H1 (cell line): ENCODE measurements around the gene FSCN2. TPM values are rescaled to one million over a fixed set of nuclear protein-coding genes. Genes with fewer than 3 reads are reported as not detected.

Experiments used
- CTCF ChIA-PET: fragments of 300-600 bp; sonication (Branson Sonifier 250); formaldehyde crosslinking; loops from one replicate; lab custom pipeline; 2021; ENCODE audit not compliant: partially characterized antibody; lab: Charles Lee
- POLR2A ChIA-PET: fragments of 300-600 bp; sonication (Branson Sonifier 250); formaldehyde crosslinking; loops from one replicate; lab custom pipeline; 2021; ENCODE audit warnings: inconsistent platforms; ENCODE audit not compliant: partially characterized antibody; lab: Charles Lee
- DNase-seq, 2 experiments: peaks; one replicate each; pipeline versions ENCODE4 v3.0.0 to v3.0.0-alpha.2; 2010 to 2022; ENCODE audit warnings: low spot score in 2 of 2, low read depth in 1 of 2, mixed read lengths in 1 of 2
- FAIRE-seq: peaks from 2 replicates; lab custom pipeline; 2011; peaks lifted over from hg19 to GRCh38; lab: Jason Lieb, UNC
- H2AFZ ChIP-seq: 2 replicates; pipeline ENCODE4 v1.8.1; 2012; ENCODE audit warnings: low read length, inconsistent platforms
- H2AK5ac ChIP-seq: 2 replicates; pipeline ENCODE4 v1.6.1; 2013; ENCODE audit warnings: low read depth, low read length
- H2BK120ac ChIP-seq: replicated peaks from 2 replicates; pipeline ENCODE3; 2013; ENCODE audit warnings: low read depth, low read length, inconsistent platforms
- H2BK12ac ChIP-seq: 2 replicates; pipeline ENCODE4 v1.6.1; 2013; ENCODE audit warnings: low read depth, low read length
- H2BK15ac ChIP-seq: 2 replicates; pipeline ENCODE4 v1.6.1; 2013; ENCODE audit warnings: low read length
- H2BK20ac ChIP-seq: 2 replicates; pipeline ENCODE4 v1.6.1; 2013; ENCODE audit warnings: low read length
- H2BK5ac ChIP-seq: 2 replicates; pipeline ENCODE4 v1.6.1; 2013; ENCODE audit warnings: low read depth, low read length
- H3K14ac ChIP-seq: 2 replicates; pipeline ENCODE4 v1.6.1; 2013; ENCODE audit warnings: inconsistent platforms; ENCODE audit not compliant: insufficient read length
- H3K18ac ChIP-seq: 2 replicates; pipeline ENCODE4 v1.6.1; 2013; ENCODE audit warnings: low read length; ENCODE audit errors: extremely low read depth
- H3K23ac ChIP-seq: 2 replicates; pipeline ENCODE4 v1.6.1; 2013; ENCODE audit warnings: inconsistent platforms; ENCODE audit not compliant: insufficient read length
- H3K23me2 ChIP-seq: 2 replicates; pipeline ENCODE4 v1.6.1; 2013; ENCODE audit warnings: low read depth, low read length
- H3K27ac ChIP-seq: 2 replicates; pipeline ENCODE4 v1.6.1; 2011; ENCODE audit warnings: low read depth, low read length, inconsistent platforms
- H3K27me3 ChIP-seq, 4 experiments: replicated peaks in 1 of 4; 1 replicate in 1 of 4; 2 replicates in 3 of 4; pipeline versions ENCODE4 v1.6.1 to v1.8.1; 2011 to 2013; ENCODE audit warnings: low read length in 3 of 4, mild to moderate bottlenecking in 3 of 4, inconsistent platforms in 2 of 4, mixed read lengths in 2 of 4, moderate library complexity in 1 of 4; ENCODE audit not compliant: control insufficient read depth in 3 of 4, insufficient read depth in 3 of 4; ENCODE audit errors: extremely low read depth in 1 of 4
- H3K36me3 ChIP-seq, 4 experiments: 2 replicates each; pipeline versions ENCODE4 v1.6.1 to v1.8.1; 2011 to 2013; ENCODE audit warnings: mild to moderate bottlenecking in 4 of 4, low read length in 3 of 4, moderate library complexity in 2 of 4, control low read depth in 1 of 4, inconsistent platforms in 1 of 4; ENCODE audit not compliant: insufficient read depth in 4 of 4, control insufficient read depth in 2 of 4
- H3K4ac ChIP-seq: replicated peaks from 2 replicates; pipeline ENCODE3; 2013; ENCODE audit warnings: low read length, low read depth, mixed read lengths, inconsistent platforms; ENCODE audit not compliant: insufficient read length
- H3K4me1 ChIP-seq, 4 experiments: replicated peaks in 1 of 4; 1 replicate in 1 of 4; 2 replicates in 3 of 4; pipeline versions ENCODE4 v1.6.1 to v1.8.1; 2011 to 2013; ENCODE audit warnings: low read length in 3 of 4, inconsistent platforms in 2 of 4, mixed read lengths in 1 of 4; ENCODE audit not compliant: insufficient read depth in 4 of 4, control insufficient read depth in 3 of 4
- H3K4me2 ChIP-seq, 2 experiments: 2 replicates each; pipeline versions ENCODE4 v1.6.1 to v1.8.1; 2011 to 2013; ENCODE audit warnings: low read depth in 2 of 2, low read length in 2 of 2, control low read depth in 1 of 2, inconsistent platforms in 1 of 2, mild to moderate bottlenecking in 1 of 2; ENCODE audit not compliant: insufficient read depth in 1 of 2
- H3K4me3 ChIP-seq, 4 experiments: fragments of 200-600, 300-600 bp in 1 of 4; sonication (generic), shearing (Covaris generic), sonication (Bioruptor Twin) in 1 of 4; 2 replicates each; pipeline versions ENCODE4 v1.5.1 to v1.8.1; 2011 to 2016; ENCODE audit warnings: low read length in 4 of 4, low read depth in 3 of 4, control low read depth in 2 of 4, inconsistent platforms in 2 of 4, mild to moderate bottlenecking in 2 of 4, mixed read lengths in 1 of 4, moderate library complexity in 1 of 4; ENCODE audit not compliant: insufficient read depth in 2 of 4; ENCODE audit errors: extremely low read depth in 1 of 4
- H3K56ac ChIP-seq: replicated peaks from 2 replicates; pipeline ENCODE3; 2013; ENCODE audit warnings: low read depth, mild to moderate bottlenecking, mixed read lengths, low read length, inconsistent platforms; ENCODE audit not compliant: insufficient read length
- H3K79me1 ChIP-seq: 2 replicates; pipeline ENCODE4 v1.6.1; 2013; ENCODE audit warnings: low read depth, low read length, control low read depth
- H3K79me2 ChIP-seq, 2 experiments: 2 replicates each; pipeline versions ENCODE4 v1.6.1 to v1.8.1; 2012 to 2013; ENCODE audit warnings: low read length in 2 of 2, mild to moderate bottlenecking in 2 of 2, inconsistent platforms in 1 of 2; ENCODE audit not compliant: insufficient read depth in 2 of 2, control insufficient read depth in 1 of 2
- H3K9ac ChIP-seq, 4 experiments: replicated peaks in 1 of 4; 1 replicate in 1 of 4; 2 replicates in 3 of 4; pipeline versions ENCODE4 v1.6.1 to v1.8.1; 2011 to 2013; ENCODE audit warnings: low read depth in 3 of 4, low read length in 3 of 4, control low read depth in 2 of 4, mild to moderate bottlenecking in 2 of 4, moderate library complexity in 2 of 4, inconsistent platforms in 1 of 4; ENCODE audit errors: extremely low read depth in 1 of 4
- H3K9me3 ChIP-seq, 2 experiments: 2 replicates each; pipeline versions ENCODE4 v1.6.1 to v1.8.1; 2012 to 2013; ENCODE audit warnings: mild to moderate bottlenecking in 2 of 2, moderate library complexity in 2 of 2, control low read depth in 1 of 2, inconsistent platforms in 1 of 2, low read depth in 1 of 2, low read length in 1 of 2, mixed read lengths in 1 of 2; ENCODE audit not compliant: insufficient read depth in 2 of 2
- H4K20me1 ChIP-seq, 2 experiments: replicated peaks in 1 of 2; 2 replicates each; pipeline versions ENCODE3 to v1.8.1; 2011 to 2013; ENCODE audit warnings: inconsistent platforms in 2 of 2, low read length in 2 of 2, mild to moderate bottlenecking in 1 of 2; ENCODE audit not compliant: insufficient read depth in 2 of 2, control insufficient read depth in 1 of 2
- H4K5ac ChIP-seq: 2 replicates; pipeline ENCODE4 v1.6.1; 2013; ENCODE audit warnings: low read length, low read depth, mixed read lengths, inconsistent platforms; ENCODE audit not compliant: insufficient read length
- H4K8ac ChIP-seq: 2 replicates; pipeline ENCODE4 v1.8.0; 2013; ENCODE audit warnings: mild to moderate bottlenecking, moderate library complexity, low read length, inconsistent platforms; ENCODE audit not compliant: insufficient read depth; ENCODE audit errors: extremely low read depth
- H4K91ac ChIP-seq: replicated peaks from 2 replicates; pipeline ENCODE3; 2013; ENCODE audit warnings: low read length, mixed read lengths, inconsistent platforms; ENCODE audit not compliant: insufficient read length
- CBX5 ChIP-seq: fragments of 300-800, 300-1000 bp; sonication (generic); IDR thresholded peaks from 2 replicates; pipeline ENCODE4 v1.7.1; 2016; ENCODE audit warnings: antibody characterized with exemption, low read length, low read depth
- CHD1 ChIP-seq: IDR thresholded peaks from 2 replicates; pipeline ENCODE4 v1.6.1; 2012; ENCODE audit warnings: low read depth, low read length, improper control_type of control experiment
- EP300 ChIP-seq, 2 experiments: IDR thresholded peaks; 1 replicate in 1 of 2; 2 replicates in 1 of 2; pipeline ENCODE4 v1.6.1; 2011 to 2012; ENCODE audit warnings: low read depth in 2 of 2, low read length in 2 of 2, mild to moderate bottlenecking in 2 of 2, borderline replicate concordance in 1 of 2, inconsistent platforms in 1 of 2, moderate library complexity in 1 of 2
- FOSL1 ChIP-seq: IDR thresholded peaks from 2 replicates; pipeline ENCODE4 v1.6.1; 2011; ENCODE audit warnings: mild to moderate bottlenecking, low read depth, low read length, moderate library complexity; ENCODE audit not compliant: insufficient read depth
- KDM1A ChIP-seq: fragments of 200-600, 300-600 bp; sonication (generic); IDR thresholded peaks from 2 replicates; pipeline ENCODE4 v1.7.1; 2016; ENCODE audit warnings: mild to moderate bottlenecking, low read length, borderline replicate concordance
- NANOG ChIP-seq: IDR thresholded peaks from 2 replicates; pipeline ENCODE4 v1.6.1; 2011; ENCODE audit warnings: low read length, low read depth, mild to moderate bottlenecking, inconsistent platforms; ENCODE audit not compliant: insufficient read depth, poor library complexity, severe bottlenecking
- NRF1 ChIP-seq: IDR thresholded peaks from 2 replicates; pipeline ENCODE4 v1.6.1; 2011; ENCODE audit warnings: mild to moderate bottlenecking, low read depth, low read length, improper control_type of control experiment
- POLR2AphosphoS5 ChIP-seq: IDR thresholded peaks from 2 replicates; pipeline ENCODE4 v1.6.1; 2011; ENCODE audit warnings: low read depth, low read length
- TBP ChIP-seq: IDR thresholded peaks from 2 replicates; pipeline ENCODE4 v1.6.1; 2011; ENCODE audit warnings: low read depth, low read length, improper control_type of control experiment
- WGBS, 2 experiments: shearing (Covaris generic) in 1 of 2; methylation state at CpG; one replicate each; pipeline versions ENCODE4 v1.1.6 to v1.1.7; 2013 to 2015; ENCODE audit warnings: low lambda C conversion rate in 2 of 2, mixed read lengths in 2 of 2, inconsistent platforms in 1 of 2, low coverage in 1 of 2, missing lambda C conversion rate in 1 of 2; ENCODE audit not compliant: insufficient replicate concordance in 2 of 2, insufficient coverage in 1 of 2, insufficient read length in 1 of 2; ENCODE audit errors: extremely low coverage in 1 of 2, missing lambda C conversion rate in 1 of 2; 5-methylcytosine and 5-hydroxymethylcytosine counted together
- polyA plus RNA-seq, 7 experiments: library from polyadenylated mRNA; depleted of rRNA in 3 of 7; stranded (reverse) in 5 of 7; unstranded in 2 of 7; fragments of >200 nt in 5 of 7; fragments of 200-250 nt in 2 of 7; gene quantifications; 1 replicate in 5 of 7; 2 replicates in 1 of 7; 4 replicates in 1 of 7; pipeline versions ENCODE4 v1.2.1 to v1.2.3, GENCODE V29; 2011 to 2013; ENCODE audit warnings: missing spikeins in 2 of 7, mixed read lengths in 2 of 7
- total RNA-seq: library from RNA; stranded (reverse); fragmentation: NEBNext Ultra II Directional; extraction: Animal tissue kit (Norgen Biotek cat#: 25700); gene quantifications from 2 replicates; pipeline ENCODE4 v1.2.1, GENCODE V29; 2021
- TF ChIP-seq, protein P1 (sequence below): IDR thresholded peaks from 2 replicates; pipeline ENCODE4 v1.6.1; 2011; ENCODE audit warnings: low read length, improper control_type of control experiment

The FSCN2 gene
- total and polyA plus RNA-seq, 2 of the 8 experiments (the other 6 are each of a cell fraction or from before 2014, with no cell fraction given) = 0.18 to 0.30 TPM

DNA sequence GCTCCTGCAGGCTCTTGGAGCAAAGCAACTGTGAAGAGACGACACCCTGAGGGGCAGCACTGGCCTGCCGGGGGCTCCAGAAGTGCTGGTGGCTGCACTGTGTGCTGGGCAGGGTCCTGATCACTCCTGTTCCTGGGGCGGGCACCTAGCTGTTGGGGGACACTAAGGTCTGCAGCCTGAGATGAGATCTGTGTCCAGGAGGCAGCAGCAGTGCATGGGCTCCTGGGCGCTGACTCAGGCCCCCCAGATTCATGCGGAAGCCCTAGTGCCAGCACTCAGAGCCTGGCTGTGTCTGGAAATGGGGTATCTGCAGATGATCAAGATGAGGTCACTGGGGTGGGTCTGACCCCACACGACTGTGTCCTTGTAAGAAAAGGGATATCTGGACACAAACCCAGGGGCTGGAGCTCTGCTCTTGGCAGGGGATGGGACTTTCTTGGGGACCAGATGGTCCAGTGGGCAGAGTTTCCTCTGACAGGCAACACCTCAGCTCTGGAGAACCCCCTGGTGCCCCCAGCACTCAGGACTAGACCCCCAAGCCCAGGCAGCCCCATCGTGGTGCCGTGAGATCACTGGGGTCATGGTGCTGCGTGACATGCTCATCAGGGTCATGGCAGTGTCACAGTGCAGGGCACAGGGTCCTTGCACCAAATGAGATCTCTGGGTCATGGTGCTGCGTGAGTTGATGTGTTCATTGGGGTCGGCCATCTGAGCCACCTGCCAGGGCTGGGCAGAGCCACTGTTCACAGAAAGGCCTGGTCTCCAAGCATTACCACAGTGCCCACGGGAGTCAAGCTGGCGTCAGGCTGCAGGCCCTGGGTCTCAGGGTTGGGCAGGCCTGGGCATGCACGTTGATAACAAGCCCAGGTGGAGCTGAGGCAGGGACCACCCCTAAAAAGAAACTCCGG is 14.5 kb downstream of the FSCN2 start:
- no peak overlapping the region for H3K14ac ChIP-seq
- peaks cover 0 to 3% (median 0%) of the 10 kb centered on the region in 4 experiments; a peak in 2 of 7 replicates for H3K4me1 ChIP-seq
- no peaks in the 10 kb centered on the region for H3K23me2 ChIP-seq
- no peak overlapping the region for H3K9ac ChIP-seq
- CTCF ChIA-PET = interaction anchor here (0.7 to 2.5 kb wide), 6 partner anchors 9 to 290 kb away, joined by 3 to 6 read pairs (median 4); partner anchors contain the start of gene FAAP100
- H2BK20ac ChIP-seq = no peak overlapping the region
- H3K27me3 ChIP-seq = no peaks in the 10 kb centered on the region; a peak in 1 of 7 replicates
- 92% methylated on average over 14 of the region's 15 CpGs; no CpG with 5 or more reads in 1 of the 2 experiments for WGBS, 2 experiments
- H3K4me3 ChIP-seq = no peak overlapping the region
- no peak overlapping the region for H3K27ac ChIP-seq
- no peak overlapping the region for H4K5ac ChIP-seq
- H3K36me3 ChIP-seq = peaks cover 2 to 30% (median 22%) of the 10 kb centered on the region in 4 experiments; a peak in 7 of 8 replicates
- no peak overlapping the region for H3K4ac ChIP-seq
- no peak overlapping the region for H2BK12ac ChIP-seq
- H4K91ac ChIP-seq = no peak overlapping the region
- DNase-seq = no peak
- H4K8ac ChIP-seq = 0 out of 2 replicates have a peak overlapping the region, but pooled peaks have one; percentile 5
- H3K79me2 ChIP-seq = no peaks in the 10 kb centered on the region
- no peak overlapping the region for H3K56ac ChIP-seq
- peak overlapping the region; percentile 73; the same call in 1 of the 2 replicates for H2BK5ac ChIP-seq
- peaks cover 3% of the 10 kb centered on the region; the same call in 1 of the 2 replicates for H3K79me1 ChIP-seq
- peaks cover 2 to 19% of the 10 kb centered on the region in 2 experiments for H4K20me1 ChIP-seq
- H3K23ac ChIP-seq = no peak overlapping the region
- POLR2A ChIA-PET = interaction anchor here (0.7 to 2.6 kb wide), 6 partner anchors 9 to 33 kb away, joined by 3 to 11 read pairs (median 4); partner anchors contain the start of gene FSCN2
- H3K18ac ChIP-seq = no peak overlapping the region
- no peak overlapping the region for H3K4me2 ChIP-seq
- no peak overlapping the region for H2BK15ac ChIP-seq
- H2AK5ac ChIP-seq = no peak overlapping the region
- no peak overlapping the region for H2AFZ ChIP-seq
- H3K9me3 ChIP-seq = no peaks in the 10 kb centered on the region
- no peak for FAIRE-seq
- H2BK120ac ChIP-seq = no peak overlapping the region
- TF ChIP-seq TBP (no peak), NRF1 (no peak), EP300 (IDR thresholded peaks at IDR 0.05; ENCODE audit: borderline replicate concordance in 1 of 2, low read depth in 2 of 2, low read length in 2 of 2) (no peak), POLR2AphosphoS5 (no peak), KDM1A (no peak), CBX5 (no peak), FOSL1 (no peak), NANOG (no peak), CHD1 (no peak)
- TF ChIP-seq, protein P1, sequence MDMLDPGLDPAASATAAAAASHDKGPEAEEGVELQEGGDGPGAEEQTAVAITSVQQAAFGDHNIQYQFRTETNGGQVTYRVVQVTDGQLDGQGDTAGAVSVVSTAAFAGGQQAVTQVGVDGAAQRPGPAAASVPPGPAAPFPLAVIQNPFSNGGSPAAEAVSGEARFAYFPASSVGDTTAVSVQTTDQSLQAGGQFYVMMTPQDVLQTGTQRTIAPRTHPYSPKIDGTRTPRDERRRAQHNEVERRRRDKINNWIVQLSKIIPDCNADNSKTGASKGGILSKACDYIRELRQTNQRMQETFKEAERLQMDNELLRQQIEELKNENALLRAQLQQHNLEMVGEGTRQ = no peak
